ENCODE data around the gene PTPRE. TPM values are rescaled to one million over a fixed set of nuclear protein-coding genes. Genes with fewer than 3 reads are reported as not detected.

PTPRE gene
- total RNA-seq, 1 experiment from 2014 or later, result 3.1 TPM

GRCh38 chr10:128096486-128097199, 189.7 kb downstream of the PTPRE start (continued):
- TF ChIP-seq ZNF281 (CRISPR knock-in tag; IDR thresholded peaks at IDR 0.05), result no peak
- no peak for TF ChIP-seq ATF2 (CRISPR knock-in tag; IDR thresholded peaks at IDR 0.05; ENCODE audit: borderline replicate concordance, low read depth)
- no peak for TF ChIP-seq AFF4 (CRISPR knock-in tag; IDR thresholded peaks at IDR 0.05; ENCODE audit: borderline replicate concordance)
- TF ChIP-seq IRF1 (CRISPR knock-in tag; IDR thresholded peaks at IDR 0.05), result no peak
- TF ChIP-seq FOXP4 (CRISPR knock-in tag; IDR thresholded peaks at IDR 0.05), result no peak
- no peak for TF ChIP-seq ZNF263 (CRISPR knock-in tag; IDR thresholded peaks at IDR 0.05; ENCODE audit: low read depth)
- no peak for TF ChIP-seq ZNF138 (CRISPR knock-in tag; conservative IDR thresholded peaks at IDR 0.05)
- TF ChIP-seq ZNF416 (CRISPR knock-in tag; IDR thresholded peaks at IDR 0.05), result no peak
- TF ChIP-seq TCF7 (CRISPR knock-in tag; IDR thresholded peaks at IDR 0.05; ENCODE audit: low read depth), result no peak

GRCh38 chr10:128097783-128098182, 190.9 kb downstream of the PTPRE start:
- ChIA-PET POLR2A (no interaction called here), CTCF (no interaction called here)
- H3K4me3 Mint-ChIP-seq, result no peak overlapping the region
- DNase-seq (ENCODE audit: low spot score), result no peak
- no peak for ATAC-seq
- H3K27me3 Mint-ChIP-seq (ENCODE audit: low read depth), result no peaks in the 10 kb centered on the region
- no peak overlapping the region for H3K27ac Mint-ChIP-seq
- no peaks in the 10 kb centered on the region for H3K9me3 Mint-ChIP-seq
- peaks cover 43% of the 10 kb centered on the region for H3K36me3 Mint-ChIP-seq
- TF ChIP-seq NFATC4 (CRISPR knock-in tag; IDR thresholded peaks at IDR 0.05) (no peak), GTF2I (CRISPR knock-in tag; conservative IDR thresholded peaks at IDR 0.05) (no peak), TEAD4 (CRISPR knock-in tag; IDR thresholded peaks at IDR 0.05) (no peak), NFE2L1 (CRISPR knock-in tag; IDR thresholded peaks at IDR 0.05) (no peak), ZNF138 (CRISPR knock-in tag; conservative IDR thresholded peaks at IDR 0.05) (no peak), E2F1 (CRISPR knock-in tag; IDR thresholded peaks at IDR 0.05) (no peak), CBFB (CRISPR knock-in tag; IDR thresholded peaks at IDR 0.05; ENCODE audit: low read depth) (no peak), ZNF263 (CRISPR knock-in tag; IDR thresholded peaks at IDR 0.05; ENCODE audit: low read depth) (no peak), MXD4 (CRISPR knock-in tag; IDR thresholded peaks at IDR 0.05; ENCODE audit: borderline replicate concordance) (no peak), RELA (CRISPR knock-in tag; IDR thresholded peaks at IDR 0.05; ENCODE audit: borderline replicate concordance) (no peak), CDX4 (CRISPR knock-in tag; IDR thresholded peaks at IDR 0.05; ENCODE audit: borderline replicate concordance) (no peak), ZNF396 (CRISPR knock-in tag; IDR thresholded peaks at IDR 0.05; ENCODE audit: borderline replicate concordance) (no peak), SP1 (CRISPR knock-in tag; conservative IDR thresholded peaks at IDR 0.05) (no peak)
- H3K4me1 Mint-ChIP-seq, result peaks cover 10% of the 10 kb centered on the region; the same call in 1 of the 2 replicates
